SK-N-SH (cell line): ENCODE data around the gene TMPRSS6. TPM values are rescaled to one million over a fixed set of nuclear protein-coding genes. Genes with fewer than 3 reads are reported as not detected.

Experiments
- CTCF ChIA-PET: fragments of 300-600, 350-600 bp; formaldehyde crosslinking; extraction: SDS; loops from one replicate; lab custom pipeline; 2021; lab: Yijun Ruan, JAX
- POLR2A ChIA-PET: fragments of 350-600 bp; sonication (Branson Sonifier 250); formaldehyde crosslinking; extraction: SDS; loops from one replicate; lab custom pipeline; 2020; ENCODE audit warnings: antibody characterized with exemption, inconsistent platforms; lab: Yijun Ruan, JAX
- DNase-seq: peaks from one replicate; pipeline ENCODE4 v3.0.0; 2012
- H2AFZ ChIP-seq: fragments of 200-600 bp; sonication (generic); 2 replicates; pipeline ENCODE4 v1.8.1; 2016; ENCODE audit warnings: antibody characterized with exemption, mild to moderate bottlenecking, low read depth
- H3F3A ChIP-seq: fragments of 200-600 bp; sonication (generic); replicated peaks from 2 replicates; pipeline ENCODE3; 2016; ENCODE audit warnings: antibody characterized with exemption, mild to moderate bottlenecking; ENCODE audit not compliant: insufficient read depth
- H3K27ac ChIP-seq, 2 experiments: fragments of 200-500 bp in 1 of 2; fragments of 200-600 bp in 1 of 2; sonication (Bioruptor generic) in 1 of 2; sonication (generic), shearing (Covaris generic) in 1 of 2; 2 replicates each; pipeline versions ENCODE4 v1.5.1 to v1.6.1; 2014 to 2016; ENCODE audit warnings: low read depth in 2 of 2, inconsistent platforms in 1 of 2, low read length in 1 of 2, mild to moderate bottlenecking in 1 of 2, mixed read lengths in 1 of 2
- H3K27me3 ChIP-seq: fragments of 200-600 bp; sonication (generic), shearing (Covaris generic); 2 replicates; pipeline ENCODE4 v1.6.1; 2016; ENCODE audit warnings: mixed run types; ENCODE audit not compliant: insufficient read depth
- H3K36me3 ChIP-seq, 2 experiments: fragments of 200-500 bp in 1 of 2; fragments of 200-600 bp in 1 of 2; sonication (Bioruptor generic) in 1 of 2; sonication (generic) in 1 of 2; replicated peaks in 1 of 2; 2 replicates each; pipeline versions ENCODE3 to v1.5.1; 2014 to 2016; ENCODE audit warnings: low read length in 1 of 2, mild to moderate bottlenecking in 1 of 2; ENCODE audit not compliant: insufficient read depth in 2 of 2, control insufficient read depth in 1 of 2
- H3K4me1 ChIP-seq, 2 experiments: fragments of 200-500 bp in 1 of 2; fragments of 200-600 bp in 1 of 2; sonication (Bioruptor generic) in 1 of 2; sonication (generic), shearing (Covaris generic) in 1 of 2; 2 replicates each; pipeline versions ENCODE4 v1.5.1 to v1.6.1; 2014 to 2016; ENCODE audit warnings: low read depth in 1 of 2, low read length in 1 of 2, mixed run types in 1 of 2; ENCODE audit not compliant: insufficient read depth in 2 of 2, control insufficient read depth in 1 of 2
- H3K4me2 ChIP-seq: fragments of 200-600 bp; sonication (generic), shearing (Covaris generic); 2 replicates; pipeline ENCODE4 v1.6.1; 2017; ENCODE audit warnings: mixed run types
- H3K4me3 ChIP-seq, 2 experiments: fragments of 200-500 bp in 1 of 2; fragments of 200-600 bp in 1 of 2; sonication (Bioruptor generic) in 1 of 2; sonication (generic), shearing (Covaris generic) in 1 of 2; 2 replicates each; pipeline versions ENCODE4 v1.5.1 to v1.8.1; 2014 to 2016; ENCODE audit warnings: low read depth in 2 of 2, inconsistent platforms in 1 of 2, low read length in 1 of 2, mild to moderate bottlenecking in 1 of 2, mixed read lengths in 1 of 2, moderate library complexity in 1 of 2
- H3K79me2 ChIP-seq: fragments of 200-600 bp; sonication (generic); 2 replicates; pipeline ENCODE4 v1.8.1; 2017; ENCODE audit warnings: mild to moderate bottlenecking; ENCODE audit not compliant: insufficient read depth
- H3K9ac ChIP-seq: fragments of 200-600 bp; sonication (generic); 2 replicates; pipeline ENCODE4 v1.6.1; 2017; ENCODE audit warnings: mixed run types
- H3K9me2 ChIP-seq: fragments of 200-600 bp; sonication (generic); 2 replicates; pipeline ENCODE4 v1.6.1; 2017; ENCODE audit warnings: mixed run types
- H3K9me3 ChIP-seq: fragments of 200-600 bp; sonication (generic); 2 replicates; pipeline ENCODE4 v1.6.1; 2017; ENCODE audit warnings: mixed run types, mild to moderate bottlenecking, moderate library complexity
- H4K20me1 ChIP-seq: fragments of 200-600 bp; sonication (generic); 2 replicates; pipeline ENCODE4 v1.6.1; 2017; ENCODE audit warnings: mild to moderate bottlenecking, mixed run types; ENCODE audit not compliant: insufficient read depth
- CHD2 ChIP-seq: fragments of 150-350 bp; IDR thresholded peaks from 2 replicates; pipeline ENCODE4 v1.6.1; 2018; ENCODE audit warnings: low read length; ENCODE audit not compliant: partially characterized antibody
- CTCF ChIP-seq: fragments of 200-600 bp; sonication (generic); IDR thresholded peaks from 2 replicates; pipeline ENCODE4 v1.6.1; 2017; ENCODE audit warnings: antibody characterized with exemption, mild to moderate bottlenecking, moderate library complexity
- ELF1 ChIP-seq: IDR thresholded peaks from 2 replicates; pipeline ENCODE4 v1.4.0; 2012
- FOXJ3 ChIP-seq: sonication (generic); formaldehyde crosslinking; IDR thresholded peaks from 2 replicates; pipeline ENCODE4 v1.5.1; 2020; ENCODE audit warnings: mild to moderate bottlenecking, missing genetic modification reagents
- GATA2 ChIP-seq: sonication (generic); formaldehyde crosslinking; IDR thresholded peaks from 2 replicates; pipeline ENCODE4 v1.5.0; 2020; ENCODE audit warnings: mild to moderate bottlenecking, missing genetic modification reagents
- JUND ChIP-seq: IDR thresholded peaks from 2 replicates; pipeline ENCODE4 v1.4.0; 2012
- MAX ChIP-seq: IDR thresholded peaks from 2 replicates; pipeline ENCODE4 v1.4.0; 2012; ENCODE audit warnings: low read depth
- MEF2A ChIP-seq: IDR thresholded peaks from 2 replicates; pipeline ENCODE4 v1.4.0; 2012; ENCODE audit warnings: low read depth, borderline replicate concordance
- MXI1 ChIP-seq: IDR thresholded peaks from 2 replicates; pipeline ENCODE4 v1.6.1; 2012; ENCODE audit warnings: mild to moderate bottlenecking, low read depth, low read length, improper control_type of control experiment
- PBX3 ChIP-seq: IDR thresholded peaks from 2 replicates; pipeline ENCODE4; 2012
- RAD21 ChIP-seq: IDR thresholded peaks from 2 replicates; pipeline ENCODE4 v1.6.1; 2012; ENCODE audit warnings: mild to moderate bottlenecking, low read length
- REST ChIP-seq: IDR thresholded peaks from 2 replicates; pipeline ENCODE4 v1.6.1; 2012; ENCODE audit warnings: mild to moderate bottlenecking, low read depth, low read length, moderate library complexity
- RFX5 ChIP-seq: IDR thresholded peaks from 2 replicates; pipeline ENCODE4 v1.6.1; 2012; ENCODE audit warnings: mild to moderate bottlenecking, improper control_type of control experiment, low read length
- RXRA ChIP-seq: IDR thresholded peaks from 2 replicates; pipeline ENCODE4 v1.4.0; 2012; ENCODE audit warnings: low read depth, mild to moderate bottlenecking, borderline replicate concordance
- SMC3 ChIP-seq: IDR thresholded peaks from 2 replicates; pipeline ENCODE4 v1.6.1; 2012; ENCODE audit warnings: low read depth, low read length, improper control_type of control experiment
- TAF1 ChIP-seq: IDR thresholded peaks from 2 replicates; pipeline ENCODE4 v1.6.1; 2012; ENCODE audit warnings: low read depth, mild to moderate bottlenecking, low read length, moderate library complexity, borderline replicate concordance
- TEAD4 ChIP-seq: IDR thresholded peaks from 2 replicates; pipeline ENCODE4 v1.4.0; 2012; ENCODE audit warnings: mild to moderate bottlenecking, borderline replicate concordance; ENCODE audit not compliant: insufficient read depth
- YY1 ChIP-seq: IDR thresholded peaks from 2 replicates; pipeline ENCODE4 v1.4.0; 2012; ENCODE audit warnings: low read depth, mild to moderate bottlenecking
- WGBS: methylation state at CpG from one replicate; pipeline ENCODE4 v1.1.6; 2017; ENCODE audit warnings: low lambda C conversion rate; 5-methylcytosine and 5-hydroxymethylcytosine counted together
- polyA plus RNA-seq, 3 experiments: library from polyadenylated mRNA; depleted of rRNA; stranded (reverse); fragments of >200 nt; gene quantifications; 2 replicates each; pipeline ENCODE4 v1.2.3, GENCODE V29; 2012

TMPRSS6 gene
- polyA plus RNA-seq, 1 of the 3 experiments (the other 2 are of a cell fraction): not detected

- no peak overlapping the region for H2AFZ ChIP-seq
- no peaks in the 10 kb centered on the region for H3K79me2 ChIP-seq
- DNase-seq: no peak
- CTCF ChIA-PET: interaction anchor here (1.0 kb wide), 1 partner anchor 19 kb away, joined by 3 read pairs; no protein-coding TSS in a partner anchor
- H3K9ac ChIP-seq: no peak overlapping the region
- 96% methylated on average over 11 of the region's 11 CpGs for whole genome bisulfite sequencing
- TF ChIP-seq RAD21 (no peak), TEAD4 (no peak), GATA2 (CRISPR knock-in tag) (no peak), MEF2A (no peak), RXRA (no peak), TAF1 (no peak)
- TF ChIP-seq, all 33 proteins: peak for 0
- Histone ChIP-seq H3F3A (no peaks in the 10 kb centered on the region), H3K9me2 (no peaks in the 10 kb centered on the region), H3K4me2 (no peak overlapping the region), H3K4me3 (no peak overlapping the region), H3K4me1 (no peaks in the 10 kb centered on the region; a peak in 1 of 4 replicates), H3K27me3 (peaks cover 12% of the 10 kb centered on the region; the same call in 1 of the 2 replicates), H3K36me3 (peaks cover 0 to 8% of the 10 kb centered on the region in 2 experiments), H3K9me3 (no peaks in the 10 kb centered on the region), H4K20me1 (no peaks in the 10 kb centered on the region), H3K27ac (no peak overlapping the region)
- POLR2A ChIA-PET: no interaction called here
These were observed 45.0 kb downstream of the TMPRSS6 start for GRCh38 chr22:37064553-37064952.

GRCh38 chr22:37063431-37064420 lies 45.8 kb downstream of the TMPRSS6 start:
- ChIA-PET POLR2A (interaction anchor here (0.6 kb wide), 1 partner anchor 28 kb away, joined by 3 read pairs; no protein-coding TSS in a partner anchor), CTCF (interaction anchor here (1.0 to 1.6 kb wide), 2 partner anchors 16 to 18 kb away, joined by 3 read pairs; no protein-coding TSS in a partner anchor)
- no peaks in the 10 kb centered on the region for H3K9me3 ChIP-seq
- TF ChIP-seq CHD2 (no peak), RXRA (no peak), FOXJ3 (CRISPR knock-in tag) (no peak), YY1 (no peak), CTCF (no peak), MAX (no peak), RFX5 (no peak), JUND (no peak), TAF1 (no peak), REST (no peak), RAD21 (no peak), MXI1 (no peak), GATA2 (CRISPR knock-in tag) (no peak), PBX3 (no peak), ELF1 (no peak), SMC3 (no peak)
- no peaks in the 10 kb centered on the region for H3K9me2 ChIP-seq
- no peak for DNase-seq
- no peaks in the 10 kb centered on the region for H4K20me1 ChIP-seq
- no peaks in the 10 kb centered on the region for H3K79me2 ChIP-seq
- peaks cover 7% of the 10 kb centered on the region; the same call in 1 of the 2 replicates for H3K27me3 ChIP-seq
- no peak overlapping the region for H2AFZ ChIP-seq
- no peaks in the 10 kb centered on the region for H3K4me1 ChIP-seq
- H3K4me3 ChIP-seq: no peak overlapping the region
- WGBS: 94% methylated on average over 26 of the region's 28 CpGs
- no peaks in the 10 kb centered on the region for H3F3A ChIP-seq
- peaks cover 0 to 14% of the 10 kb centered on the region in 2 experiments for H3K36me3 ChIP-seq
- H3K9ac ChIP-seq: no peak overlapping the region
- H3K4me2 ChIP-seq: no peak overlapping the region
- no peak overlapping the region for H3K27ac ChIP-seq
